ENCODE measurements around the gene GARIN1A.

GARIN1A gene

DNA sequence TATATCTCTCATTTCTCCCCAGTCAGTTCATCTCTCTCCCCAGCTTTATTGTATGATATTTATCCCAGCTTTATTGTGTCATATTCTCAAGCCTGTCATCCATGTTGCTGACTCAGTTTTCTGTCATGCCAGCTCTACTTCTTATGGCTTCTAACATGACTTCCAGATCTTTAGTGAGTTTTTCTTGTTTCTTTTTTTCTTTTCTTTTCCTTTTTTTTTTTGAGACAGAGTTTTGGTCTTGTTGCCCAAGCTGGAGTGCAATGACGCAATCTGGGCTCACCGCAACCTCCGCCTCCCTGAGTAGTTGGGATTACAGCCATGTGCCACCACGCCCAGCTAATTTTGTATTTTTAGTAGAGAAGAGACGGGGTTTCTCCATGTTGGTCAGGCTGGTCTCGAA, 38.4 kb downstream of the GARIN1A start:
- H3K4me3 ChIP-seq (ENCODE audit: low read depth, low read length): no peak overlapping the region
- TF ChIP-seq, protein P1, sequence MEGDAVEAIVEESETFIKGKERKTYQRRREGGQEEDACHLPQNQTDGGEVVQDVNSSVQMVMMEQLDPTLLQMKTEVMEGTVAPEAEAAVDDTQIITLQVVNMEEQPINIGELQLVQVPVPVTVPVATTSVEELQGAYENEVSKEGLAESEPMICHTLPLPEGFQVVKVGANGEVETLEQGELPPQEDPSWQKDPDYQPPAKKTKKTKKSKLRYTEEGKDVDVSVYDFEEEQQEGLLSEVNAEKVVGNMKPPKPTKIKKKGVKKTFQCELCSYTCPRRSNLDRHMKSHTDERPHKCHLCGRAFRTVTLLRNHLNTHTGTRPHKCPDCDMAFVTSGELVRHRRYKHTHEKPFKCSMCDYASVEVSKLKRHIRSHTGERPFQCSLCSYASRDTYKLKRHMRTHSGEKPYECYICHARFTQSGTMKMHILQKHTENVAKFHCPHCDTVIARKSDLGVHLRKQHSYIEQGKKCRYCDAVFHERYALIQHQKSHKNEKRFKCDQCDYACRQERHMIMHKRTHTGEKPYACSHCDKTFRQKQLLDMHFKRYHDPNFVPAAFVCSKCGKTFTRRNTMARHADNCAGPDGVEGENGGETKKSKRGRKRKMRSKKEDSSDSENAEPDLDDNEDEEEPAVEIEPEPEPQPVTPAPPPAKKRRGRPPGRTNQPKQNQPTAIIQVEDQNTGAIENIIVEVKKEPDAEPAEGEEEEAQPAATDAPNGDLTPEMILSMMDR (conservative IDR thresholded peaks at IDR 0.05; ENCODE audit: low read depth, low read length): no peak
- DNase-seq (ENCODE audit: low read depth): no peak

DNA sequence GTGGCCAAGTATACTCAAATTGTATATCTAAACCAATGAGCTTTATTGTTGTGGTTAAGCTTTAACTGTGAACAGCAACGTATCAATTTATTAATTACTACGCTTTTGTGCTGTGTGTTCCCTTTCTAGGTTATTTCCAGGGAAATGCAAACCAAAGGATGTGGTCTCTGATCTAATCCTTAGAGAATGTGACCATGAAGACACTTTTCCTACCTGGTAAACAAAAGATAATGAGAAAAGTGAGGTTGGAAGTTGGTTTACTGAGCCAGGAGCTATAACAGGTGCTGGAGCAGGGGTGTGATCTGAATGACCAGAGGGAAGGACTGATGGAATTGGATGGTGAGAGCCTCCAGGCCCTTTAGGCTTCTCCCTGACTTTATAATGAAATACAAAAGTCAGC, 41.7 kb downstream of the GARIN1A start:
- DNase-seq (ENCODE audit: low read depth): no peak
- TF ChIP-seq, protein P1 (conservative IDR thresholded peaks at IDR 0.05; ENCODE audit: low read depth, low read length): no peak
- no peak overlapping the region for H3K4me3 ChIP-seq (ENCODE audit: low read depth, low read length)

DNA sequence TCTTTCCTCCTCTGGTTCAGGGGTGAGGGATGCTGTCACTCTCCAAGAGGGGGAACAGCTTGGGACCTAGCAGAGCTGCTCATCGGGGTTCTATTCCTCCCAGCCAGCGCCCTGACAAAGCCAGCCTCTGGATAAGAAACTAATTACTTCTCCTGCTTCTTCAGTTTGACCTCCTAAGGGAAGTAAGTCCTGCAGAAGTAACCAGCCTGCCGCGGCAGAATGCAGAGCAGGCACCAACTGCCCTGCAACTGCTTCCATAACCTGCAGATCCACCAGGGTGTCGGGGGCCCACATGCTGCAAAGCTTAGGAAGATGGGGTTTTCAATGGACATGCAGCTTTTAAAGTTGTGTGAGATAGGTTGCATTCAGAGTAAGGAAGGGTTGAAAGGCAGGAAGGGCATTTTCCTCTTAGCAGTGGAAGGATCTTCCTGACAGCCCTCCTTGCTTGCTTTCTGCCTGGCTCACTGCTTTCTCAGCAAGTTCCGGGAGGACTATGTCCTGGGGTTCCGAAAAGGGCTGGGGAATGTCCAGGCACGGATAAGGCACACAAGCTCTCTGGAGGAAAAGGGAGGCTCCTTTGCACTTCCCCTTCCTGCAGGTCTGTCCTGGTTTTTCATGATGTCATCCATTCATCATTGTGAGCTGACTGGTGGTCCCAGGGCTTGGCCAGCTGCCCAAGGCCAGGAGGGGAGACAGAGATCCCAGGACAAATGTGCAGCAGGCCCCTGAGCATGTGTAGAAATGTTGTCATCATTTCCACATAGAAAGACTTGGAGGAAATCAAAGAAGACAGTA, 42.8 kb downstream of the GARIN1A start:
- DNase-seq (ENCODE audit: low read depth): no peak
- no peak overlapping the region for H3K4me3 ChIP-seq (ENCODE audit: low read depth, low read length)
- TF ChIP-seq, protein P1 (conservative IDR thresholded peaks at IDR 0.05; ENCODE audit: low read depth, low read length): no peak

DNA sequence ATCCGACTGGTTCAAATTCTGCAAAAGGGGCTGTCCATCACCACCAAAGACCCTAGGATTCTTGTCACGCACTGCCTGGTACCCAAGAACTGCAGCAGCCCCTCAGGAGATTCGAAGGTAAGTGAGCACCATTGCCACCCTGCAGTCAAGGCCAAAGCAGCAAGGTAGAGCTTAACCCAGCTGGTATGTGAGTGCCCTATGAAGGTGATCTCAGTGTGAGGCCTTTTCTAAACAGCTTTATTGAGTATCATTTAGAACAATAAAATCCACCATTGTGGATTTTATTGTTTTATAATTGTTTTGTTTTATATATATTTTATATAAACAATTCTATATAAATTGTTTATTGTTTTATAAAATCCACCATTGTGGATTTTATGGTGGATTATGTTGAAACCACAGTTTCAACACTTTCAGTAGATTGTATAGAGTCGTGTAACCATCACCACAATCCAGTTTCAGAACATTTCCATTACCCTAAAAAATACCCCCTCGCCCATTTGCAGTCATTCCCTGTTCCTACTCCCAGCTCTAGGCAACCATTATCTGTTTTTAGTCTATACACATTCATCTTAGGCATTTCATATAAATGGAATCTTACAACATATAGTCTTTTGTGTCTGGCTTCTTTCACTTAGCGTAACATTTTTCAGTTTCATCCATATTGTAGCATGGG, 47.0 kb downstream of the GARIN1A start:
- TF ChIP-seq, protein P1 (conservative IDR thresholded peaks at IDR 0.05; ENCODE audit: low read depth, low read length): no peak

DNA sequence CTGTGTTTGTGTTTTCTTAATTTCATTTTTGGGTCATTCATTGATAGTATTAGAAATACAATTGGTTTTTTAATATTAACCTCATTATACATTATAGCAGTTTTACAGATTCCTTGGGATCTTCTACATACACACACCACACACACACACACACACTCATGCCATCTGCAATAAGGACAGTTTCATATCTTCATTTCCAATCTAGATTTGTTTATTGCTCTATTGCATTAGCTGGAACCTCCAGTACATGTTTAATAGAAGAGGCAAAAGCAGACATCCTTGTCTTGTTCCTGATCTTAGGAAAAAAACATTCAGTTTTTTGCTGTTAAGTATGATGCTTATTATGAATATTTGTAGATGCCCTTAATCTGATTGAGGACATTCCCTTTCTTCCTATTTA, 49.3 kb downstream of the GARIN1A start:
- TF ChIP-seq, protein P1 (conservative IDR thresholded peaks at IDR 0.05; ENCODE audit: low read depth, low read length): no peak
- no peak for DNase-seq (ENCODE audit: low read depth)
- H3K4me3 ChIP-seq (ENCODE audit: low read depth, low read length): no peak overlapping the region

More for the DNA sequence above, 47.0 kb downstream of the GARIN1A start:
- DNase-seq (ENCODE audit: low read depth): no peak
- H3K4me3 ChIP-seq (ENCODE audit: low read depth, low read length): no peak overlapping the region

Measured in choroid plexus epithelial cell (primary cell).